ENCODE measurements around the gene CCIN.
A peak's percentile ranks its signal among the peaks of the same experiment; 100 is the strongest.
"Not testable (repeated sequence)": the region's sequence is repeated elsewhere in the genome, so short reads cannot be mapped to it uniquely, and the experiment has no call there.

CCIN gene

DNA sequence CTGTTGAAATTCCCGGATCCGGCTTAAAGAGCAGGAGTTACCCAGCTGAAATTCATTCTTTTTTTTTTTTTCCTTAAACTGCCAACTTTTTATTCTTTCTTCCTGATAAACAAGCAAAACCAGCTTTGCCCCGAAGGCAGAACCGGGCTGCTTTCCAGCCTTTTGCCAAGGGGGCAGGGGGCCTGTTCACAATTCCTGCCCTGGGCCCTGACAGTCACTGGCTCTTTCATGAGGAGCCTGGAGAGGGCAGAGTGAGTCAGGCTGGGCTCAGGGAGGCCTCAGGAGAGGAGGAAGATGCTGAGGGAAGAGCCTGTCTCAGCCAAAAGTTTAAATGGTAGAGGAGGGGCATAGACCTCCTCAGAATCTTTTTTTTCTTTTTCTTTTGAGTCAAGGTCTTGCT lies 27.9 kb upstream of the CCIN start:
- DNase-seq (ENCODE audit: low spot score): no peak

DNA sequence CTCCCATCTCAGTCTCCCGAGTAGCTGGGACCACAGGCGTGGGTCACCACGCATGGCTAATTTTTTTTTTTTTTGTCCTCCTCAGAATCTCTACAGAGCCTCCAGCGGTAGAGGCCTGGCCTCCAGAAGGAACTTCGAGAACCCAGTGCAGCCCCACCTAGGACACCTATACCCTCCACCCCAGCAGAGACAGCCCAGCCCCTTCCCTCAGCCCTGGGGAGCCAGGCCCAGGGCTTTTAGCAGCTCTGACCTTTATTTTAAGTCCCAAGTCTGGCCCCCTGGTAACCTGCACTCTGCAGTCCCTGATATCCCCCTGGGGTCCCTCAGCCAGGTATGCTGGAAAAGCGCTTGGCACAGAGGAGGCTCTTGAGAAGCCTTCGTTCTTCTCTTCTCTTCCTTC lies 27.4 kb upstream of the CCIN start:
- no peak for DNase-seq (ENCODE audit: low spot score)

- no peak for DNase-seq (ENCODE audit: low spot score)
Measured at GRCh38 chr9:36142510-36143244, 26.5 kb upstream of the CCIN start.

- no peak for DNase-seq (ENCODE audit: low spot score)
Measured at GRCh38 chr9:36143245-36143641, 25.9 kb upstream of the CCIN start.

DNA sequence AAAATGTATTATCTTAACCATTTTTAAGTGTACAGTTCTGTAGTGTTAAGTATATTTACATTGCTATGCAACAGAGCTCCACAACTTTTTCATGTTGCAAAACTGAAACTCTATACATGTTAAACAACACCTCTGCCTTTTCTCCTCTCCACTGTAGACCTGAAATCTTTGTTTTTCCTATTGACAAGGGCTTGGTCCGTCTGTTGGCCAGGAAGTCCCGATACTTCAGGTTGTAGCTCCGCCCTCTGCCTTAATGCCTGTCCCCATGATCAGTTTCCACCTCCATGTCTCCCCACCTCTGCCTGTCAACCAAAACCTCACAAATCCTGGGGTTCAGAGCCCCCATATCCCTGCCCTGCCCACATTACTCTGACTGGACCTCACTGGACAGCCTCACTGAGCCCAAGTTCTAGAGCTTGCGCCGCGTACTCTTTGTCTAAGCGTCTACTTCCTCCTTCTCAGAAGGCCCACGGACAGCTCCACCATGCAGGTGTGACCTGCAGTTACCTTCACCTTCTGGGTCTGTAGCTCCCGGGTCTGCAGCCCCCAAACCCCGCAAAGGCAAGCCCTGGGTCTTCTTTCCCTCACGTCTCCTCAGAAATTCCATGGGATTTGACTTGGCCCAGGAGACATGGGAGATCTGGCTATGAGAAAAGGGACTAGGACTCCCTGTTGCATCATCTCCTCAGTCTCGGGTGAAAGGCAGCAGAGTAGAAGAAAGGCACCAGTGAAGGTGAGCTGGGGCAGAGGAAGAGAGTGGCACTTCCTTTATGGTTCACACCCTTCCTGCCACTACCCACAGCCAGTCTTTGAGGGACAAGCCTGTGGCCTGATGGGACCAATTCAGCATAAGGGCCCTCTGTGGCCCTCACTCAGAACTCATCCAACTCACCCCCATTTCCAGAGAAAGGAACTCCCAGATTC lies 24.6 kb upstream of the CCIN start:
- DNase-seq (ENCODE audit: low spot score): no peak

GRCh38 chr9:36145970-36146369 lies 23.2 kb upstream of the CCIN start:
- no peak for DNase-seq (ENCODE audit: low spot score)

GRCh38 chr9:36146651-36147050 lies 22.5 kb upstream of the CCIN start:
- DNase-seq (ENCODE audit: low spot score): no peak

DNA sequence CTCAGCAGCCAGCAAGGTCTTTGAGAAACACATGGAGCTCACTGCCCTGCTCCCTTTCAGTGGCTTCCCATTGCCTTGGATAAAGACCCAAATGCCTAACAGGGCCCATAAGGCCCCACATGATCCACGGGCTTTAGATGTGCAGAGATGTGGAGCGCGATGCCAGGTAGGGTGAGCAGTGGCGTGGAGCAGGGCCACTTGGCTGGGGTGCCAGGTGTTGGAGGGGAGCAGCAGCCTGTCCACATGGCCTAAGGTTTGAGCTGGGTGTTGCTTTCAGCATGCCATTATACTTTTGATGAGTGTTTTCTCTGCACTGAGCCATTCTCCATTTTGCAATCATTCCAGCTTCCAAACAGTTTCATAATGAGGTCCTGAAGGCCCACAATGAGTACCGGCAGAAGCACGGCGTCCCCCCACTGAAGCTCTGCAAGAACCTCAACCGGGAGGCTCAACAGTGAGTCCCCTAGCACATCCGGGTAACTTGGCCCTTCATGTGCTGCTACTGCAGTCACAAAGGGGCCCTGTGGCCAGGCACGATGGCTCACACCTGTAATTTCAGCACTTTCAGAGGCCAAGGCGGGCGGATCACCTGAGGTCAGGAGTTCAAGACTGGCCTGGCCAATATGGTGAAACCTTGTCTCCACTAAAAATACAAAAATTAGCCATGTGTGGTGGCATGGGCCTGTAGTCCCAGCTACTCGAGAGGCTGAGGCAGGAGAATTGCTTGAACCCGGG lies 21.6 kb upstream of the CCIN start:
- DNase-seq (ENCODE audit: low spot score): no peak

- peak; percentile 69 for DNase-seq (ENCODE audit: low spot score)
Measured at GRCh38 chr9:36148311-36149051, 20.7 kb upstream of the CCIN start.

- DNase-seq (ENCODE audit: low spot score): no peak
Measured at GRCh38 chr9:36149197-36149596, 20.0 kb upstream of the CCIN start.

DNA sequence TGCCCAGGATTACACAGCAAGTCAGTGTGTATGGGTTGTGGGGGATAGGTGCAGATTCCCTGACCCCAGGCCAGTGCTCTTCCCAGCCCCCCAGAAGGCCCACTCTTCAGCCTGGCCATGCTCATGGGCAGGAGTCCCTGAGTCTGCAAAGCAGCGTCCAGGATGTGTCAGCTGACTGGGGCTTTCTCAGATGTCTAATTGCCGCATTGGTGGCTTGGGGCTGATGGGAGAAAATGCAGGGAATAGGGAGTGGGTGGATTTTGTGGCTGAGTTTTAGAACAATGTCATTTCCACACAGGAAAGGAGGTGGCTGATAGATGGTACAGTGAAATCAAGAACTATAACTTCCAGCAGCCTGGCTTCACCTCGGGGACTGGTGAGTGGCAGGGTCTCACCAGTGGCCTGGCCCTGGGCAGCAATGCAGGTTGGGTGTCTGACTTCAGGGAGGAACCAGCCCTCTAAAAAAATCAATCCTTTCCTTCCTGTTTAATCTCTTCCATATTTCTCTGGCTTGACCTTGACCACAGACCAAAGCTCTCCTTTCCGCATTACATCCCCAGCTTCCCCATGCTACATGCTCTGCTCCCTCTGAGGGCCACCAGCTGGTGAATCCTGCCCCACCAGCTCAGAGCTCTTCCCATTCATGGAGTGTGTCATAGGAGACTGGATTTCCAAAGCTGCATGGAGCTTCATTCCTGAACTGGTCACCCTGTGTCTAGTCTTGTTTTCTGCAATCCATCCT lies 18.4 kb upstream of the CCIN start:
- DNase-seq (ENCODE audit: low spot score): no peak

GRCh38 chr9:36151316-36152210 lies 17.6 kb upstream of the CCIN start:
- peak; percentile 26 for DNase-seq (ENCODE audit: low spot score)

DNA sequence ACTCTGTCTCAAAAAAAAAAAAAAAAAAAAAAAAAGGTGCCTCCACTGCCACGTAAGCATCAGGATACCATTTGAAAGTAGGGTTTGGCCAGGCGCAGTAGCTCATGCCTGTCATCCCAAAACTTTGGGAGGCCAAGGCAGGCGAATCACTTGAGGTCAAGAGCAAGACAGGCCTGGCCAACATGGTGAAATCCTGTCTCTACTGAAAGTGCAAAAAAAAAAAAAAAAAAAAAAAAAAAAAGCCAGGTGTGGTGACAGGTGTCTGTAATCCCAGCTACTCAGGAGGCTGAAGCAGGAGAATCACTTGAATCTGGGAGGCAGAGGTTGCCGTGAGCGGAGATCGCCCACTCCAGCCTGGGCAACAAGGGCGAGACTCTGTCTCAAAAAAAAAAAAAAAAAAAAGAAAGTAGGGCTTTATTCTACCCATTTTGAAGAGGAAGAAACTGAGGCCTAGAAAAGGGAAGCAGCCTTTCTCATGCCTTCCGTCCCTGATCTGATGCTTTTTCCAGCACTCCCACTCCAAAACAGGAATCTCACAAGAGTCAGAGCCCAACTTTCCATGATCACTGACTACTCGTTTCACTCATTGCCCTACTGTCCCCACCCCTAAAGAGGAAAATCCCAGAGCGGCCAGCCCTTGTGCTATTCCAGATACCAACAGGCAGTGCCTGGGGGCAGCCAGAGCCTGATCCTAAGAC lies 16.3 kb upstream of the CCIN start:
- no peak for DNase-seq (ENCODE audit: low spot score)

DNA sequence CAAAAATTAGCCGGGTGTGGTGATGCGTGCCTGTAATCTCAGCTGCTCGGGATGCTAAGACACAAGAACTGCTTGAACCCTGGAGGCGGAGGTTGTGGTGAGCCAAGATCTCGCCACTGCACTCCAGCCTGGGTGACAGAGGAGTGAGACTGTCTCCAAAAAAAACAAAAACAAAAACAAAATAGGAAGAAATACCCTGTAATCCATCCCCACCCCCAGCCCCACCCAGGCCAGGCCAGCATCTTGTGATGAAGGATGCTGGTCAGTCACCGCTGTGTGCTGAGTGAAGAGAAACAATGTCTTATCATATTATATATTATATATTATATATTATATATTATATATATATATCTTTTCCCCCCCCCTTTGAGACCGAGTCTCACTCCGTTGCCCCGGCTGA lies 15.4 kb upstream of the CCIN start:
- DNase-seq (ENCODE audit: low spot score): no peak

- peak; percentile 16 for DNase-seq (ENCODE audit: low spot score)
Measured at GRCh38 chr9:36154331-36154952, 14.7 kb upstream of the CCIN start.

DNA sequence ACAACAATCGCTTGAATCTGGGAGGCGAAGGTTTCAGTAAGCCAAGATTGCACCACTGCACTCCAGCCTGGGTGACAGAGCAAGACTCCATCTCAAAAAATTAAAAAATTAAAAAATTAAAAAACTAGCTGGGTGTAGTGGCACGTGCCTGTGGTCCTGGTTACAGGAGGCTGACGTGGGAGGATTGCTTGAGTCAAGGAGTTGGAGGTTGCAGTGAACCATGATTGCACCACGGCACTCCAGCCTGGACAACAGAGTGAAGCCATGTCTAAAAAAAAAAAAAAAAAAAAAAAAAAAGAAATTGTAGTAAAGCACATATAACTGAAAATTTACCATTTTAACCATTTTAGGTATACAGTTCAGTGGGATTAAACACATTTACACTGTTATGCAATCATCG lies 13.1 kb upstream of the CCIN start:
- DNase-seq (ENCODE audit: low spot score): no peak

- DNase-seq (ENCODE audit: low spot score): no peak
Measured at GRCh38 chr9:36158122-36158521, 11.1 kb upstream of the CCIN start.

GRCh38 chr9:36158917-36159316 lies 10.3 kb upstream of the CCIN start:
- no peak for DNase-seq (ENCODE audit: low spot score)

DNA sequence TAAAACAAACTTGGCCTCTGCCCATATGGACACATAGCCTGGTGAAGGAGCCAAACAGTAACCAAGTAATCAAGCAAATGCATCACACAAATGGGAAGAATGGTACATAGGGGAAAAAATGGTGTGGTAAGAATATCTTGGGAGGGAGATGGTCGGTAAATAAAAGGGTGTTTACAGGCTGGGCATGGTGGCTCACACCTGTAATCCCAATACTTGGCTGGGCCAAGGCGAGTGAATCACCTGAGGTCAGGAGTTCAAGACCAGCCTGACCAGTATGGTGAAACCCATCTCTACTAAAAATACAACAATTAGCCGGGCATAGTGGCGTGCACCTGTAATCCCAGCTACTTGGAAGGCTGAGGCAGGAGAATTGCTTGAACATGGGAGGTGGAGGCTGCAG lies 9.7 kb upstream of the CCIN start:
- not testable (repeated sequence) for DNase-seq (ENCODE audit: low spot score)
